Stimulated activated naive CD8-positive, alpha-beta T cell treated with anti-CD3 and anti-CD28 coated beads, Interleukin-15, Interleukin-2, amounts not matched to agents 100 ng/mL and 50 ng/mL, for 24 hours (primary cell): ENCODE measurements around the gene CHI3L1.
"Not testable (repeated sequence)": the region's sequence is repeated elsewhere in the genome, so short reads cannot be mapped to it uniquely, and the experiment has no call there.

Source experiments
- H3K27ac Mint-ChIP-seq: one replicate; pipeline ENCODE4 v1.8.0; 2021; ENCODE audit warnings: mild to moderate bottlenecking, mixed read lengths
- H3K27me3 Mint-ChIP-seq: one replicate; pipeline ENCODE4 v1.8.0; 2021; ENCODE audit warnings: mixed read lengths
- H3K36me3 Mint-ChIP-seq: one replicate; pipeline ENCODE4 v1.8.0; 2021; ENCODE audit warnings: low read depth, mixed read lengths
- H3K4me1 Mint-ChIP-seq: one replicate; pipeline ENCODE4 v1.8.0; 2021; ENCODE audit warnings: low read depth, mixed read lengths
- H3K4me3 Mint-ChIP-seq: one replicate; pipeline ENCODE4 v1.8.0; 2021; ENCODE audit warnings: mild to moderate bottlenecking, mixed read lengths
- H3K9me3 Mint-ChIP-seq: one replicate; pipeline ENCODE4 v1.8.0; 2021; ENCODE audit warnings: mixed read lengths

Gene CHI3L1

GRCh38 chr1:203186446-203187303 is at the start of gene CHI3L1:
TSS of gene CHI3L1 (minus strand) at chr1:203186704. CDS start at chr1:203186623, 81 bp downstream.
- H3K9me3 Mint-ChIP-seq = no peaks in the 10 kb centered on the region
- no peak within 1 kb of the TSS for H3K27ac Mint-ChIP-seq
- H3K4me1 Mint-ChIP-seq = peaks cover 3% of the 10 kb centered on the region
- no peaks in the 10 kb centered on the region for H3K36me3 Mint-ChIP-seq
- no peak within 1 kb of the TSS for H3K4me3 Mint-ChIP-seq
- H3K27me3 Mint-ChIP-seq = peaks cover 5% of the 10 kb centered on the region

- Mint-ChIP-seq H3K9me3 (peaks cover 28% of the 10 kb centered on the region), H3K36me3 (peaks cover 20% of the 10 kb centered on the region), H3K27me3 (peaks cover 25% of the 10 kb centered on the region)
- not testable (repeated sequence) for H3K4me3 Mint-ChIP-seq, H3K4me1 Mint-ChIP-seq, H3K27ac Mint-ChIP-seq
Observed at GRCh38 chr1:203234901-203235300, 48.4 kb upstream of the CHI3L1 start.

- Mint-ChIP-seq H3K36me3 (peaks cover 9% of the 10 kb centered on the region), H3K4me1 (no peaks in the 10 kb centered on the region), H3K9me3 (peaks cover 11% of the 10 kb centered on the region), H3K27me3 (peaks cover 23% of the 10 kb centered on the region), H3K4me3 (no peak within 1 kb of the TSS), H3K27ac (no peak within 1 kb of the TSS)
Observed at GRCh38 chr1:203229471-203230135, 43.1 kb upstream of the CHI3L1 start, which contains the start of gene CHIT1. TSS of gene CHIT1 (minus strand) at chr1:203229673. CDS start at chr1:203229636, 37 bp downstream.

- Mint-ChIP-seq H3K4me3 (no peak overlapping the region), H3K27me3 (peaks cover 18% of the 10 kb centered on the region), H3K27ac (no peak overlapping the region), H3K4me1 (no peaks in the 10 kb centered on the region), H3K9me3 (peaks cover 1% of the 10 kb centered on the region), H3K36me3 (peaks cover under 1% of the 10 kb centered on the region)
Observed at GRCh38 chr1:203228670-203229069, 42.2 kb upstream of the CHI3L1 start.

- H3K27me3 Mint-ChIP-seq = peaks cover 13% of the 10 kb centered on the region
- no peaks in the 10 kb centered on the region for H3K9me3 Mint-ChIP-seq
- H3K36me3 Mint-ChIP-seq = no peaks in the 10 kb centered on the region
- H3K4me3 Mint-ChIP-seq = no peak overlapping the region
- no peaks in the 10 kb centered on the region for H3K4me1 Mint-ChIP-seq
- H3K27ac Mint-ChIP-seq = no peak overlapping the region
Observed at GRCh38 chr1:203227371-203228083, 41.0 kb upstream of the CHI3L1 start.

GRCh38 chr1:203225071-203225470 is 38.6 kb upstream of the CHI3L1 start:
- H3K27me3 Mint-ChIP-seq = peaks cover 7% of the 10 kb centered on the region
- no peak overlapping the region for H3K27ac Mint-ChIP-seq
- H3K4me1 Mint-ChIP-seq = no peaks in the 10 kb centered on the region
- H3K36me3 Mint-ChIP-seq = no peaks in the 10 kb centered on the region
- H3K4me3 Mint-ChIP-seq = no peak overlapping the region
- no peaks in the 10 kb centered on the region for H3K9me3 Mint-ChIP-seq

GRCh38 chr1:203223012-203223775 is 36.7 kb upstream of the CHI3L1 start:
- Mint-ChIP-seq H3K36me3 (no peaks in the 10 kb centered on the region), H3K9me3 (no peaks in the 10 kb centered on the region), H3K27me3 (peaks cover 3% of the 10 kb centered on the region), H3K4me1 (no peaks in the 10 kb centered on the region), H3K27ac (no peak overlapping the region), H3K4me3 (no peak overlapping the region)

GRCh38 chr1:203219934-203220333 is 33.4 kb upstream of the CHI3L1 start:
- H3K36me3 Mint-ChIP-seq = no peaks in the 10 kb centered on the region
- no peaks in the 10 kb centered on the region for H3K9me3 Mint-ChIP-seq
- no peak overlapping the region for H3K27ac Mint-ChIP-seq
- H3K4me1 Mint-ChIP-seq = no peaks in the 10 kb centered on the region
- H3K4me3 Mint-ChIP-seq = no peak overlapping the region
- H3K27me3 Mint-ChIP-seq = peaks cover 5% of the 10 kb centered on the region

- Mint-ChIP-seq H3K4me3 (no peak overlapping the region), H3K36me3 (no peaks in the 10 kb centered on the region), H3K27ac (no peak overlapping the region), H3K4me1 (no peaks in the 10 kb centered on the region), H3K9me3 (no peaks in the 10 kb centered on the region), H3K27me3 (peaks cover 5% of the 10 kb centered on the region)
Observed at GRCh38 chr1:203219171-203219570, 32.7 kb upstream of the CHI3L1 start.

GRCh38 chr1:203217668-203218067 is 31.2 kb upstream of the CHI3L1 start:
- H3K27me3 Mint-ChIP-seq = peaks cover 5% of the 10 kb centered on the region
- H3K4me3 Mint-ChIP-seq = no peak overlapping the region
- no peaks in the 10 kb centered on the region for H3K4me1 Mint-ChIP-seq
- no peak overlapping the region for H3K27ac Mint-ChIP-seq
- H3K36me3 Mint-ChIP-seq = no peaks in the 10 kb centered on the region
- H3K9me3 Mint-ChIP-seq = no peaks in the 10 kb centered on the region

- H3K4me3 Mint-ChIP-seq = no peak overlapping the region
- peaks cover 5% of the 10 kb centered on the region for H3K27me3 Mint-ChIP-seq
- H3K9me3 Mint-ChIP-seq = no peaks in the 10 kb centered on the region
- no peaks in the 10 kb centered on the region for H3K36me3 Mint-ChIP-seq
- no peaks in the 10 kb centered on the region for H3K4me1 Mint-ChIP-seq
- no peak overlapping the region for H3K27ac Mint-ChIP-seq
Observed at GRCh38 chr1:203217139-203217655, 30.7 kb upstream of the CHI3L1 start.

GRCh38 chr1:203216274-203217138 is 30.0 kb upstream of the CHI3L1 start:
- no peaks in the 10 kb centered on the region for H3K9me3 Mint-ChIP-seq

GRCh38 chr1:203215573-203215972 is 29.1 kb upstream of the CHI3L1 start:
- Mint-ChIP-seq H3K27me3 (peaks cover 5% of the 10 kb centered on the region), H3K27ac (no peak overlapping the region), H3K9me3 (no peaks in the 10 kb centered on the region), H3K4me1 (no peaks in the 10 kb centered on the region), H3K36me3 (no peaks in the 10 kb centered on the region), H3K4me3 (no peak overlapping the region)

More at GRCh38 chr1:203216274-203217138, 30.0 kb upstream of the CHI3L1 start:
- peaks cover 5% of the 10 kb centered on the region for H3K27me3 Mint-ChIP-seq
- H3K27ac Mint-ChIP-seq = no peak overlapping the region
- H3K4me3 Mint-ChIP-seq = no peak overlapping the region
- no peaks in the 10 kb centered on the region for H3K4me1 Mint-ChIP-seq
- H3K36me3 Mint-ChIP-seq = no peaks in the 10 kb centered on the region
